Gastrocnemius medialis (tissue), 4 donors: ENCODE results near the gene EIF4E3. TPM values are rescaled to one million over a fixed set of nuclear protein-coding genes. Genes with fewer than 3 reads are reported as not detected.

ENCODE experiments used
- ATAC-seq, 2 donors: fragments of 150-250 bp; one replicate each; pipeline ENCODE4 v1.9.1; 2016
- DNase-seq, 2 donors: peaks; one replicate each; pipeline ENCODE4 v3.0.0-alpha.2; 2019
- H3K27ac ChIP-seq, 4 donors: fragments of 200-600 bp; sonication (generic); 1 replicate in 1 of 4; 2 replicates in 3 of 4; pipeline ENCODE4 v1.5.1; 2016 to 2018; ENCODE audit warnings: mild to moderate bottlenecking in 2 of 4, moderate library complexity in 1 of 4
- H3K27me3 ChIP-seq, 3 donors: fragments of 200-600 bp; sonication (generic) in 2 of 3; 1 replicate in 1 of 3; 2 replicates in 2 of 3; pipeline versions ENCODE4 v1.5.1 to v1.6.0; 2016 to 2019; ENCODE audit warnings: mild to moderate bottlenecking in 1 of 3, moderate library complexity in 1 of 3
- H3K36me3 ChIP-seq, 2 donors: fragments of 200-600 bp; sonication (generic) in 1 of 2; one replicate each; pipeline ENCODE4 v1.5.1; 2017 to 2018
- H3K4me1 ChIP-seq, 2 donors: fragments of 200-600 bp; sonication (generic) in 1 of 2; one replicate each; pipeline ENCODE4 v1.5.1; 2016 to 2017; ENCODE audit warnings: mild to moderate bottlenecking in 2 of 2
- H3K4me3 ChIP-seq, 4 donors: fragments of 200-600 bp; sonication (generic) in 3 of 4; 1 replicate in 1 of 4; 2 replicates in 3 of 4; pipeline ENCODE4 v1.5.1; 2016 to 2019; ENCODE audit warnings: mild to moderate bottlenecking in 2 of 4
- H3K9me3 ChIP-seq, 3 donors: fragments of 200-600 bp; sonication (generic) in 2 of 3; 1 replicate in 1 of 3; 2 replicates in 2 of 3; pipeline ENCODE4 v1.5.1; 2016 to 2019
- POLR2A ChIP-seq, 2 donors: fragments of 450-650 bp; IDR thresholded peaks; one replicate each; pipeline ENCODE4 v1.6.1; 2017; ENCODE audit warnings: antibody characterized with exemption in 2 of 2, mild to moderate bottlenecking in 2 of 2, moderate library complexity in 2 of 2
- in situ Hi-C, 4 donors: fragments of 200-750 bp; cut with MboI; loops; one replicate each; pipeline versions ENCODE4 v1.15.0 to v1.8.0; 2017; ENCODE audit warnings: low sequenced_read_pairs in 4 of 4
- intact Hi-C: fragments of 100-400 bp; cut with DNase I; formaldehyde crosslinking; loops from one replicate; pipeline ENCODE4 v1.15.1; 2023; ENCODE audit warnings: low total_unique reads
- total RNA-seq, 4 donors: library from RNA; depleted of rRNA; stranded (reverse); fragments of >200 nt; gene quantifications; one replicate each; pipeline versions ENCODE4 v1.1.0 to v1.2.3, GENCODE V29; 2016
- TF ChIP-seq, protein P1 (sequence below), 5 experiments: fragments of 450-650 bp in 3 of 5; fragments of 200-600 bp in 2 of 5; sonication (generic) in 2 of 5; IDR thresholded peaks in 4 of 5; conservative IDR thresholded peaks in 1 of 5; 1 replicate in 4 of 5; 2 replicates in 1 of 5; pipeline ENCODE4 v1.5.1; 2016 to 2019; ENCODE audit warnings: antibody characterized with exemption in 5 of 5, mild to moderate bottlenecking in 3 of 5, moderate library complexity in 3 of 5

EIF4E3 gene
- total RNA-seq, 4 donors from 2014 or later: 25.0 to 51.0 (median 42.8) TPM

DNA sequence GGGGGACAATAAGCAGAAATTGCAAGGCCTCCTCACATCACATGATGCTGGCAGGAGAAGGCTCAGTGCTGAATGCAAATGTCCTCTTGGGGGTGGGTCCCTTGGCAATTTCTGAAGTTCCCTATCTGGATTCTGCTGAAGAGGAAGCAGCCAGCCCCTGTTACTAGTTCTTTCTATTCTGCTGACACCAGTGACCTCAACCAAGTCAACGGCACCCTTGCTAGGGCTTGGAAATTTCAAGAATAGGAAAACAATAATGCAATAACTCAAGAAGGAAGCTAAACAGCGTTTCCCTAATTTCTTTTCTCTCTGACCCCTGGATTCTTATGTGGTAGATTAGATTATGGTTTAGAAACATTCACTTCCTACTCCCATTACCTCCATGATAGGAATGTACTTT is 95.5 kb downstream of the EIF4E3 start:
- no peaks in the 10 kb centered on the region for H3K36me3 ChIP-seq
- H3K4me3 ChIP-seq: no peak overlapping the region
- TF ChIP-seq, protein P1, sequence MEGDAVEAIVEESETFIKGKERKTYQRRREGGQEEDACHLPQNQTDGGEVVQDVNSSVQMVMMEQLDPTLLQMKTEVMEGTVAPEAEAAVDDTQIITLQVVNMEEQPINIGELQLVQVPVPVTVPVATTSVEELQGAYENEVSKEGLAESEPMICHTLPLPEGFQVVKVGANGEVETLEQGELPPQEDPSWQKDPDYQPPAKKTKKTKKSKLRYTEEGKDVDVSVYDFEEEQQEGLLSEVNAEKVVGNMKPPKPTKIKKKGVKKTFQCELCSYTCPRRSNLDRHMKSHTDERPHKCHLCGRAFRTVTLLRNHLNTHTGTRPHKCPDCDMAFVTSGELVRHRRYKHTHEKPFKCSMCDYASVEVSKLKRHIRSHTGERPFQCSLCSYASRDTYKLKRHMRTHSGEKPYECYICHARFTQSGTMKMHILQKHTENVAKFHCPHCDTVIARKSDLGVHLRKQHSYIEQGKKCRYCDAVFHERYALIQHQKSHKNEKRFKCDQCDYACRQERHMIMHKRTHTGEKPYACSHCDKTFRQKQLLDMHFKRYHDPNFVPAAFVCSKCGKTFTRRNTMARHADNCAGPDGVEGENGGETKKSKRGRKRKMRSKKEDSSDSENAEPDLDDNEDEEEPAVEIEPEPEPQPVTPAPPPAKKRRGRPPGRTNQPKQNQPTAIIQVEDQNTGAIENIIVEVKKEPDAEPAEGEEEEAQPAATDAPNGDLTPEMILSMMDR (IDR thresholded peaks at IDR 0.05 in 4 of 5, conservative IDR thresholded peaks at IDR 0.05 in 1 of 5): no peak
- no peak for TF ChIP-seq POLR2A (IDR thresholded peaks at IDR 0.05)
- intact Hi-C loops: no loop called here
- no peak overlapping the region for H3K27ac ChIP-seq
- no peaks in the 10 kb centered on the region for H3K27me3 ChIP-seq
- peak in 1 of 2 donors; percentile 19 for ATAC-seq
- no peaks in the 10 kb centered on the region for H3K9me3 ChIP-seq
- DNase-seq: peak; percentile 19 to 27
- in situ Hi-C loops: no loop called here
- no peaks in the 10 kb centered on the region for H3K4me1 ChIP-seq

DNA sequence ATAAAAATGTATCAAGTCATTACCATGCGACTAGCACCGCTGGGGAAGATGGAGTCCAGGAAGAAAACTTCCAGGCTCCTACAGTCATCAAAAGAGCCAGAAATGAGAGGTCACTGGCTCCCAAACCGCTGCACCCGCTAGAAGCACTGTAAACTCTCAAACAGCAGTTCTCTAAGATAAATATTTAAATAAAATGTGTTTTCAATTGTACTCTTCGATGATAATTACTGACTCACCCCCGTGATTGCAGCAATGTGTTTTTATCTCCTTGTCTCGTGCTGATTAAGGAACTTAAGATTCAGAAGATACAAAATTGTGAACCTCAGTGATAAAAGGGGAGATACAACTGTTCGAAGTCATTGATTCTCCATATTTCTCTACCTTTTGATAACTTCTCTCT is 95.9 kb downstream of the EIF4E3 start:
- DNase-seq (no peak), ATAC-seq (peak in 1 of 2 donors; percentile 12)
- no peak overlapping the region for H3K27ac ChIP-seq
- in situ Hi-C loops: no loop called here
- H3K9me3 ChIP-seq: no peaks in the 10 kb centered on the region
- no peak for TF ChIP-seq POLR2A (IDR thresholded peaks at IDR 0.05)
- TF ChIP-seq, protein P1 (IDR thresholded peaks at IDR 0.05 in 4 of 5, conservative IDR thresholded peaks at IDR 0.05 in 1 of 5): no peak
- H3K27me3 ChIP-seq: no peaks in the 10 kb centered on the region
- no peaks in the 10 kb centered on the region for H3K36me3 ChIP-seq
- H3K4me1 ChIP-seq: no peaks in the 10 kb centered on the region
- intact Hi-C loops: no loop called here
- H3K4me3 ChIP-seq: no peak overlapping the region

DNA sequence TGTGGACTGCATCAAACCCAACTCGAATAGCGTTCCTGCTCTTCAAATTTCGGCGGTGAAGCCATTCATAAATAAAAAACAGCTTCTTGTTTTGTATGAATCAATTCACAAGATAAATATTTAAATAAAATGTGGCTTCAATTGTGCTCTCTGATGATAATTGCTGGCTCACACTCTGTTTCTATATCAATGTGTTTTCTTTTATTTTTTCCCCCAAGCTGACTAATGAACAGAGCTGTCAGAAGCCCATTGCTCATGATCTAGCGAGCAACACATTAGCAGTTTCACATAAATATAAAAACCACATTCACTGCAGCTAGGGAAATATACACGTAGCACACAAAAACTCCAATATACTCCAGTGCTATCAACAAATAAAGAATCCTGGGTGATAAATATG is 96.7 kb downstream of the EIF4E3 start:
- no peak overlapping the region for H3K27ac ChIP-seq
- in situ Hi-C loops (no loop called here), intact Hi-C loops (no loop called here)
- TF ChIP-seq POLR2A (IDR thresholded peaks at IDR 0.05): no peak
- TF ChIP-seq, protein P1 (IDR thresholded peaks at IDR 0.05 in 4 of 5, conservative IDR thresholded peaks at IDR 0.05 in 1 of 5): no peak
- H3K9me3 ChIP-seq: no peaks in the 10 kb centered on the region
- ATAC-seq: no peak
- no peaks in the 10 kb centered on the region for H3K36me3 ChIP-seq
- DNase-seq: no peak
- H3K4me3 ChIP-seq: no peak overlapping the region
- H3K27me3 ChIP-seq: no peaks in the 10 kb centered on the region
- no peaks in the 10 kb centered on the region for H3K4me1 ChIP-seq

DNA sequence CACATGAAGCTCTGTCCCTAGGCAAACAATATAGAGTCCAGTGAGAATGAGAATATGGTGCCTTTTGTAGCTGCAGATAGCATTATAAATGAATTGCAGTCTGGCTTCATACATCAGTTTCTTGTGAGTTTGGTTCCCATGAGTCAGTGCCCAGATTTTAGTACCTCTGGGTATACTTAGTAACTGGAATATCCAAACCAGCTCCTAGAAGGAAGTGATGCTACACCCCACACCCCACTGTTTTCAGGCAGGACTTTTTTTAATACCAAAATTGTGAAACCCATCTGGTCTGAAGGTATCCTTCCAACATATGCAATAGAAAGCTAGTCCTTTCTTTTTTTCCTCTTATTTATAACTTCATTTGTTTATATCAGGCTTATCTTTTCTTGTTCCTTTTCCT is 99.5 kb downstream of the EIF4E3 start:
- no peak overlapping the region for H3K27ac ChIP-seq
- intact Hi-C loops: no loop called here
- TF ChIP-seq POLR2A (IDR thresholded peaks at IDR 0.05): no peak
- TF ChIP-seq, protein P1 (IDR thresholded peaks at IDR 0.05 in 4 of 5, conservative IDR thresholded peaks at IDR 0.05 in 1 of 5): no peak
- H3K4me1 ChIP-seq: no peaks in the 10 kb centered on the region
- no peaks in the 10 kb centered on the region for H3K27me3 ChIP-seq
- no peak for ATAC-seq
- no peak overlapping the region for H3K4me3 ChIP-seq
- DNase-seq: no peak
- no peaks in the 10 kb centered on the region for H3K9me3 ChIP-seq
- in situ Hi-C loops: no loop called here
- H3K36me3 ChIP-seq: no peaks in the 10 kb centered on the region

Other genes with a start within 250 kb of the EIF4E3 start
- 10 to 100 TPM; 13.2 to 46.6 (median 29.2) TPM for gene FOXP1, start 141.7 kb downstream of the EIF4E3 start, total RNA-seq
- under 1 TPM in 3 of 4 donors, not detected in 1; 0.20 to 0.69 (median 0.39) TPM for gene GPR27, start 28.5 kb upstream of the EIF4E3 start, total RNA-seq
- under 1 TPM in 1 of 4 donors, not detected in 3; 0.33 TPM for gene PROK2, start 59.7 kb upstream of the EIF4E3 start, total RNA-seq